HL-60 (cell line): Measurements from ENCODE around the gene BROX.

Experiments
- DNase-seq, 2 experiments: peaks; one replicate each; pipeline ENCODE4 v3.0.0-alpha.2; 2010 to 2020; ENCODE audit warnings: low read depth in 1 of 2, low spot score in 1 of 2
- H3K27ac ChIP-seq: fragments of 250-450 bp; sonication (Bioruptor Pico); replicated peaks from 2 replicates; pipeline ENCODE4 v1.5.1; 2020; ENCODE audit warnings: mild to moderate bottlenecking, moderate library complexity
- H3K27me3 ChIP-seq: fragments of 250-450 bp; sonication (Bioruptor Pico); 2 replicates; pipeline ENCODE4 v1.5.1; 2021; ENCODE audit warnings: mild to moderate bottlenecking, moderate library complexity; ENCODE audit not compliant: insufficient read depth, poor library complexity, severe bottlenecking
- H3K4me3 ChIP-seq: replicated peaks from 2 replicates; pipeline ENCODE4 v1.5.1; 2011; ENCODE audit warnings: mild to moderate bottlenecking, control low read depth, low read length; ENCODE audit not compliant: insufficient read depth
- GABPA ChIP-seq: IDR thresholded peaks from 2 replicates; pipeline ENCODE4 v1.6.1; 2012; ENCODE audit warnings: low read depth
- POLR2AphosphoS5 ChIP-seq: IDR thresholded peaks from 2 replicates; pipeline ENCODE4 v1.6.1; 2012; ENCODE audit warnings: low read depth
- SPI1 ChIP-seq: IDR thresholded peaks from 2 replicates; pipeline ENCODE4 v1.6.1; 2012; ENCODE audit warnings: low read depth, mild to moderate bottlenecking, borderline replicate concordance
- TF ChIP-seq, protein P1 (sequence below): IDR thresholded peaks from 2 replicates; pipeline ENCODE4 v1.6.1; 2012; ENCODE audit warnings: low read depth; ENCODE audit not compliant: insufficient replicate concordance
- TF ChIP-seq, protein P2 (sequence below): IDR thresholded peaks from one replicate; pipeline ENCODE4 v1.5.1; 2011; ENCODE audit warnings: low read length, control low read depth, inconsistent platforms; ENCODE audit not compliant: insufficient read depth

BROX gene

DNA sequence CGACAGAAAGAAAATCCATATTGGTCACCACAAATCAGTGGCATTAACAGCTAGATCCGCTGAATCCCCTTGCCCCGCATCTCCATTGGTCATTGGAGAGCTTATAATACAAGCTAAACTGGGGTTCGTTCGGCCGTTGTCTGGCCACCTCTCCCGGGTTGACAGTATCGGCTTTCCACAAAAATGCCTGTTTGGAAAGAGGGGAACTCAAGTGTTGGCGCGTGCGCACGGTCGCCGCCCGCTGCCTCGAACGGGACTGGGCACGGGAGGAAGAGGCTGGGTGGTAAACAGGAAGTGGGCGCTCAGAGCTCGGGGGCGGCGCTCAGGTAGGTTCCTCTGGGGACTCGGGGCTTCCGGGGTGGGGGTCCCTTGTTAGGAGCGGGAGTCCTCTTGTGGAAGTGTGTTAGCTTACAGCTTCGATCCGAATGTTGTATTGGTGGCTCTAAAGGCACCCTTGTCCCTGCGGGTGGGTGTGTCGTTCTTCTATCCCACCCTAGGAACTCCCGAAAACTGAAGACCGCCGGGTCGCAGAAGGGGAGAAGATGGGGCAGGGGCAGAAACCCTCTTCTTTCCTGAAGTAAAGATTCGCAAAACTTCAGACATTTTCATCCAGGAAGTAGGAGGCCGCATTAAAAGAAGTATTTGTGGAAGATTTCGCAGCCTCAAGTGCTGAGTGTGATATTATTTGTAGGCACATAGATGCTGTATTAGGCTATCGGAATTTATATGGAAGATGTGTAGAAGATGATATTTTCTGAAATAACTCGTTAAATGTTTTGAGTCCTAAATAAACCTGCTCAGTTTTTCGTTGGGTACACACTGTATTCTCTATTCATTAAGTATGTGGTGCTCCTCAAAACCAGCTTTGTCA is 962 bp downstream of the BROX start:
- TF ChIP-seq GABPA, result peak; percentile 58; the same call in 1 of the 2 replicates
- TF ChIP-seq SPI1, result peak; percentile 95
- TF ChIP-seq, protein P1, sequence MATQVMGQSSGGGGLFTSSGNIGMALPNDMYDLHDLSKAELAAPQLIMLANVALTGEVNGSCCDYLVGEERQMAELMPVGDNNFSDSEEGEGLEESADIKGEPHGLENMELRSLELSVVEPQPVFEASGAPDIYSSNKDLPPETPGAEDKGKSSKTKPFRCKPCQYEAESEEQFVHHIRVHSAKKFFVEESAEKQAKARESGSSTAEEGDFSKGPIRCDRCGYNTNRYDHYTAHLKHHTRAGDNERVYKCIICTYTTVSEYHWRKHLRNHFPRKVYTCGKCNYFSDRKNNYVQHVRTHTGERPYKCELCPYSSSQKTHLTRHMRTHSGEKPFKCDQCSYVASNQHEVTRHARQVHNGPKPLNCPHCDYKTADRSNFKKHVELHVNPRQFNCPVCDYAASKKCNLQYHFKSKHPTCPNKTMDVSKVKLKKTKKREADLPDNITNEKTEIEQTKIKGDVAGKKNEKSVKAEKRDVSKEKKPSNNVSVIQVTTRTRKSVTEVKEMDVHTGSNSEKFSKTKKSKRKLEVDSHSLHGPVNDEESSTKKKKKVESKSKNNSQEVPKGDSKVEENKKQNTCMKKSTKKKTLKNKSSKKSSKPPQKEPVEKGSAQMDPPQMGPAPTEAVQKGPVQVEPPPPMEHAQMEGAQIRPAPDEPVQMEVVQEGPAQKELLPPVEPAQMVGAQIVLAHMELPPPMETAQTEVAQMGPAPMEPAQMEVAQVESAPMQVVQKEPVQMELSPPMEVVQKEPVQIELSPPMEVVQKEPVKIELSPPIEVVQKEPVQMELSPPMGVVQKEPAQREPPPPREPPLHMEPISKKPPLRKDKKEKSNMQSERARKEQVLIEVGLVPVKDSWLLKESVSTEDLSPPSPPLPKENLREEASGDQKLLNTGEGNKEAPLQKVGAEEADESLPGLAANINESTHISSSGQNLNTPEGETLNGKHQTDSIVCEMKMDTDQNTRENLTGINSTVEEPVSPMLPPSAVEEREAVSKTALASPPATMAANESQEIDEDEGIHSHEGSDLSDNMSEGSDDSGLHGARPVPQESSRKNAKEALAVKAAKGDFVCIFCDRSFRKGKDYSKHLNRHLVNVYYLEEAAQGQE, result no peak
- TF ChIP-seq POLR2AphosphoS5, result peak; percentile 57; the same call in 1 of the 2 replicates
- Histone ChIP-seq H3K27me3 (no peaks in the 10 kb centered on the region), H3K4me3 (peak overlapping the region; percentile 75), H3K27ac (peak overlapping the region; percentile 99)
- peak; percentile 91 to 96 for DNase-seq

DNA sequence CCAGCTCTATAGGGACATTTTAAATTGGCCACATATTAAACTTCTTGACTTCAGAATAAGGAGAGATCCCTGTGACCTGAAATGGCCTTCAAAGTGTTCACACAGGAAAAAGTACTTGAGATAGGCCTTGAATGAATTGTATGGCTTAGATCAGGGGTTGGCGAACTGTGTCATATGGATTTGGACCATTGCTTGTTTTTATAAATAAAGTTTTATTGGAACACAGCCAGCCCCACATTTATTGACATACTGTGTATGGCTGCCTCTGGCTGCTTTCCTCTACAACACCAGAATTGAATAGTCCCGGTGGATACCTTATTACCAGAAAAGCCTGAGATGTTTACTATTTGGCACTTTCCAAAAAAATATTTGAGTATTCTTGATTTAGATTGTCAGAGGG is 4.0 kb downstream of the BROX start:
- Histone ChIP-seq H3K27ac (no peak overlapping the region), H3K4me3 (no peak overlapping the region), H3K27me3 (no peaks in the 10 kb centered on the region)
- no peak for DNase-seq
- no peak for TF ChIP-seq POLR2AphosphoS5
- TF ChIP-seq, protein P1, result no peak
- TF ChIP-seq, protein P2, sequence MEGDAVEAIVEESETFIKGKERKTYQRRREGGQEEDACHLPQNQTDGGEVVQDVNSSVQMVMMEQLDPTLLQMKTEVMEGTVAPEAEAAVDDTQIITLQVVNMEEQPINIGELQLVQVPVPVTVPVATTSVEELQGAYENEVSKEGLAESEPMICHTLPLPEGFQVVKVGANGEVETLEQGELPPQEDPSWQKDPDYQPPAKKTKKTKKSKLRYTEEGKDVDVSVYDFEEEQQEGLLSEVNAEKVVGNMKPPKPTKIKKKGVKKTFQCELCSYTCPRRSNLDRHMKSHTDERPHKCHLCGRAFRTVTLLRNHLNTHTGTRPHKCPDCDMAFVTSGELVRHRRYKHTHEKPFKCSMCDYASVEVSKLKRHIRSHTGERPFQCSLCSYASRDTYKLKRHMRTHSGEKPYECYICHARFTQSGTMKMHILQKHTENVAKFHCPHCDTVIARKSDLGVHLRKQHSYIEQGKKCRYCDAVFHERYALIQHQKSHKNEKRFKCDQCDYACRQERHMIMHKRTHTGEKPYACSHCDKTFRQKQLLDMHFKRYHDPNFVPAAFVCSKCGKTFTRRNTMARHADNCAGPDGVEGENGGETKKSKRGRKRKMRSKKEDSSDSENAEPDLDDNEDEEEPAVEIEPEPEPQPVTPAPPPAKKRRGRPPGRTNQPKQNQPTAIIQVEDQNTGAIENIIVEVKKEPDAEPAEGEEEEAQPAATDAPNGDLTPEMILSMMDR, result no peak

DNA sequence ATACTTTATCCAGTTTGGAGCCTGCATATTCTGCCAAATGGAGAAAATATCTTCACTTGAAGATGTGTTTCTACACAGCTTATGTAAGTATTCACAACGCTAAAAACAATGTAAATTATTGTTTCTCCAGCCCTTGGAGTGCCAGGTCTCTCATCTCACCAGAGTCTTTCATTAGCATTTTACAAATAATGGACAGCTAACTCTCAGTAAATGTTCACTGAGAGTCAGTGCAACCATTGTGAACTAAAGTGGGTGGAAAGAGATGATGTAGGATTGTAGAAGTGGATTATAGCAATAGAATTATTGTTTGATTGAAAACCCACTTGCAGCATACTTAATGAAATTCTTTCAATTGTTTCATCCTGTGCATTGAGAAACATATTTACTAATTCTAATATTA is 16.4 kb downstream of the BROX start:
- H3K4me3 ChIP-seq, result no peak overlapping the region
- TF ChIP-seq GABPA, result no peak
- no peak for TF ChIP-seq SPI1
- H3K27me3 ChIP-seq, result no peaks in the 10 kb centered on the region
- H3K27ac ChIP-seq, result no peak overlapping the region
- no peak for DNase-seq

DNA sequence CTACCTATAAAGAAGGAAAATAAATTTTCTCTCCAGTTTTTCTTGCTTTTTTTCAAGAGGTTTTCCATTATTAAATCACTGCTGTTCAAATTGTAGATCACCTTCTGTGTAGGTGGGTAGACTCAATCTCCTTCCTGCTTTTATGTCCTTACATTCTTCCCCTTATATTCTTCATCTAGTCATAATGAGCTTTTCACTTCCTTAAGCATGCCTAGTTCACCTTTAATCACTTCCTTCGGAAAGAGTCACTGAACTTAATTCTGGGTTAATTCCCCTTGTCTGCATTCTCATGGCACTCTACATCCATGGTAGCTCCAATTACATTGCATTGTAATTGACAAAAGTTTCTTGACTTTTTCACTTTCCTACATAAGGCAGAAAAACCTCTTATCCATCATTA is 18.5 kb downstream of the BROX start:
- TF ChIP-seq, protein P2, result no peak
- TF ChIP-seq POLR2AphosphoS5 (no peak), SPI1 (no peak), GABPA (no peak)
- TF ChIP-seq, protein P1, result no peak
- no peak for DNase-seq
- Histone ChIP-seq H3K27ac (no peak overlapping the region), H3K4me3 (no peak overlapping the region), H3K27me3 (no peaks in the 10 kb centered on the region)
